K562 (cell line): ENCODE measurements around the gene CFAP251. TPM values are rescaled to one million over a fixed set of nuclear protein-coding genes. Genes with fewer than 3 reads are reported as not detected.

Experiments used
- ESRRA ChIP-seq: fragments of 450-650 bp; IDR thresholded peaks from 2 replicates; pipeline ENCODE4 v1.6.1; 2014; ENCODE audit warnings: low read depth, mild to moderate bottlenecking, moderate library complexity, borderline replicate concordance
- GATAD2A ChIP-seq: fragments of 450-650 bp; IDR thresholded peaks from 2 replicates; pipeline ENCODE4 v1.6.1; 2017
- KDM5B ChIP-seq: fragments of 200-600 bp; sonication (generic); IDR thresholded peaks from 2 replicates; pipeline ENCODE4 v1.6.1; 2012; ENCODE audit warnings: low read depth, mild to moderate bottlenecking, moderate library complexity, low read length, control low read depth, inconsistent platforms; ENCODE audit not compliant: insufficient replicate concordance
- MAFF ChIP-seq: IDR thresholded peaks from 2 replicates; pipeline ENCODE4 v1.6.1; 2012; ENCODE audit warnings: low read length, improper control_type of control experiment
- MXI1 ChIP-seq: IDR thresholded peaks from 2 replicates; pipeline ENCODE4 v1.6.1; 2011; ENCODE audit warnings: low read depth, mild to moderate bottlenecking, improper control_type of control experiment, low read length
- NKRF ChIP-seq: fragments of 450-650 bp; IDR thresholded peaks from 2 replicates; pipeline ENCODE4 v1.6.1; 2016; ENCODE audit warnings: borderline replicate concordance
- PRPF4 ChIP-seq: fragments of 200-400 bp; formaldehyde crosslinking; IDR thresholded peaks from one replicate; pipeline ENCODE4 v1.6.1; 2017; ENCODE audit warnings: low read length, low read depth, mild to moderate bottlenecking; ENCODE audit not compliant: insufficient read depth, poor library complexity, severe bottlenecking
- RFX5 ChIP-seq: IDR thresholded peaks from 2 replicates; pipeline ENCODE4 v1.6.1; 2011; ENCODE audit warnings: low read depth, mild to moderate bottlenecking, improper control_type of control experiment, low read length
- SNRNP70 ChIP-seq: fragments of 200-400 bp; formaldehyde crosslinking; optimal IDR thresholded peaks from 2 replicates; pipeline ENCODE3; 2017; ENCODE audit warnings: low read depth, low read length
- SRSF1 ChIP-seq: fragments of 200-400 bp; formaldehyde crosslinking; IDR thresholded peaks from 2 replicates; pipeline ENCODE4 v1.6.1; 2017; ENCODE audit warnings: mild to moderate bottlenecking, low read depth, low read length, moderate library complexity
- TAF1 ChIP-seq: IDR thresholded peaks from 2 replicates; pipeline ENCODE4 v1.6.1; 2011; ENCODE audit warnings: mild to moderate bottlenecking, low read length, moderate library complexity; ENCODE audit not compliant: insufficient read depth, control insufficient read depth, severe bottlenecking; ENCODE audit errors: extremely low read depth
- ZEB2 ChIP-seq: fragments of 450-650 bp; IDR thresholded peaks from 2 replicates; pipeline ENCODE4 v1.6.1; 2016
- ZNF133 ChIP-seq: fragments of 250-450 bp; sonication (Bioruptor Pico); IDR thresholded peaks from 2 replicates; pipeline ENCODE4 v1.4.0; 2020; ENCODE audit warnings: mild to moderate bottlenecking
- ZNF274 ChIP-seq: IDR thresholded peaks from 2 replicates; pipeline ENCODE4 v1.6.1; 2011; ENCODE audit warnings: low read depth, mild to moderate bottlenecking, low read length, moderate library complexity, borderline replicate concordance
- ZNF347 ChIP-seq: fragments of 450-650 bp; formaldehyde crosslinking; IDR thresholded peaks from 2 replicates; pipeline ENCODE4 v1.4.0; 2020; ENCODE audit warnings: low read depth, mild to moderate bottlenecking, moderate library complexity
- ZNF431 ChIP-seq: sonication (generic); formaldehyde crosslinking; IDR thresholded peaks from 2 replicates; pipeline ENCODE4 v1.8.0; 2022; ENCODE audit warnings: mild to moderate bottlenecking, missing genetic modification reagents
- polyA plus RNA-seq, 8 experiments: library from polyadenylated mRNA; depleted of rRNA in 4 of 8; stranded (reverse) in 5 of 8; unstranded in 3 of 8; fragments of >200 nt; fragmentation: Nextera tagmentation in 2 of 8; fragmentation: Illumina TruSeq in 1 of 8; extraction: Ambion mirVana in 2 of 8; extraction: Trizol in 1 of 8; gene quantifications; 2 replicates each; pipeline versions ENCODE4 v1.2.1 to v1.2.3, GENCODE V29; 2011 to 2014; ENCODE audit warnings: inconsistent platforms in 1 of 8, missing spikeins in 1 of 8
- total RNA-seq, 7 experiments: library from RNA; depleted of rRNA in 6 of 7; stranded (reverse); fragments of >200 nt in 6 of 7; fragmentation: Illumina TruSeq in 2 of 7; extraction: Trizol in 2 of 7; gene quantifications; 2 replicates each; pipeline versions ENCODE4 v1.2.1 to v1.2.3, GENCODE V29; 2011 to 2021; ENCODE audit warnings: low replicate concordance in 1 of 7

CFAP251 gene
- total and polyA plus RNA-seq, 9 of the 15 experiments (the other 6 are each of a cell fraction or from before 2014, with no cell fraction given) = 16.6 to 31.0 (median 19.1) TPM

GRCh38 chr12:122022393-122023338 lies 104.3 kb downstream of the CFAP251 start (continued):
- TF ChIP-seq NKRF (no peak), TAF1 (no peak), PRPF4 (no peak), SRSF1 (no peak), GATAD2A (no peak), ZNF133 (no peak), KDM5B (peak; percentile 48), ZNF431 (CRISPR knock-in tag) (no peak), ZNF347 (CRISPR knock-in tag) (no peak), MXI1 (no peak), ZNF274 (no peak), MAFF (no peak), ZEB2 (no peak), ESRRA (no peak), RFX5 (no peak), SNRNP70 (no peak)
